ENCODE results near the gene FCGR1A. TPM values are rescaled to one million over a fixed set of nuclear protein-coding genes. Genes with fewer than 3 reads are reported as not detected.
"Not testable (repeated sequence)": the region's sequence is repeated elsewhere in the genome, so short reads cannot be mapped to it uniquely, and the experiment has no call there.

Gene FCGR1A
- polyA plus RNA-seq, 4 donors: 0.91 to 2.6 (median 1.8) TPM

DNA sequence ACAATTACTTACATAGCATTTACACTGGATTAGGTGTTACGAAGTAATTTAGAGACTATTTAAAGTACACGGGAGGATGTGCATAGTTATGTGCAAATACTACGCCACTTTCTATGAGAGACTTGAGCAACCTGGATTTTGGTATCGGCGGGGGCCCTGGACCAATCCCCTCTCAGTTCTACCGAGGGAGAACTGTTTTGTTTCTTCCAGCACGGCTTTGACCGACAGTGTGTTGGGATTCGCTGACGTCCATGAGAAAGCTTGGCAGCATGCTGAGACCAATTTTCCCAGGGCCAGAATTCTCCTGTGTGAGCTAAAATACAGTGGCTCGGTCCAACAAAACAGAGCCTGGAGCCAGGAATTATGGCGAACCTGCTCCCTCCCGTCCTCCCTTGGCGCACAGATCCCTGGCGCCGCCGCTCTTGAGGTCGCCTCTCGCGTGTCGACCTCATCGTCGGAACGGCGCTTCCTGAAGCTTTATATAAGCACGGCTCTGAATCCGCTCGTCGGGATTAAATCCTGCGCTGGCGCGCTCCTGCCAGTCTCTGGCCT lies 49.3 kb downstream of the FCGR1A start:
- not testable (repeated sequence) for DNase-seq (ENCODE audit: low read depth in 4 of 4, low spot score in 2 of 4)

DNA sequence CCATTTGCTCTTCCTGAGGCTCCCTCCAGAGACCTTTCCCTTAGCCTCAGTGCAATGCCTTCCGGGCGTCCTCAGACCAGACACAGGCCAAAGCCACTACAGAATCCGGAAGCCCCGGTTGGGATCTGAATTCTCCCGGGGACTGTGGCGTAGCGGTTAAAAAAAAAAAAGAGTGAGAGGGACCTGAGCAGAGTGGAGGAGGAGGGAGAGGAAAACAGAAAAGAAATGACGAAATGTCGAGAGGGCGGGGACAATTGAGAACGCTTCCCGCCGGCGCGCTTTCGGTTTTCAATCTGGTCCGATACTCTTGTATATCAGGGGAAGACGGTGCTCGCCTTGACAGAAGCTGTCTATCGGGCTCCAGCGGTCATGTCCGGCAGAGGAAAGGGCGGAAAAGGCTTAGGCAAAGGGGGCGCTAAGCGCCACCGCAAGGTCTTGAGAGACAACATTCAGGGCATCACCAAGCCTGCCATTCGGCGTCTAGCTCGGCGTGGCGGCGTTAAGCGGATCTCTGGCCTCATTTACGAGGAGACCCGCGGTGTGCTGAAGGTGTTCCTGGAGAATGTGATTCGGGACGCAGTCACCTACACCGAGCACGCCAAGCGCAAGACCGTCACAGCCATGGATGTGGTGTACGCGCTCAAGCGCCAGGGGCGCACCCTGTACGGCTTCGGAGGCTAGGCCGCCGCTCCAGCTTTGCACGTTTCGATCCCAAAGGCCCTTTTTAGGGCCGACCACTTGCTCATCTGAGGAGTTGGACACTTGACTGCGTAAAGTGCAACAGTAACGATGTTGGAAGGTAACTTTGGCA lies 50.0 kb downstream of the FCGR1A start:
- not testable (repeated sequence) for DNase-seq (ENCODE audit: low read depth in 4 of 4, low spot score in 2 of 4)

DNA sequence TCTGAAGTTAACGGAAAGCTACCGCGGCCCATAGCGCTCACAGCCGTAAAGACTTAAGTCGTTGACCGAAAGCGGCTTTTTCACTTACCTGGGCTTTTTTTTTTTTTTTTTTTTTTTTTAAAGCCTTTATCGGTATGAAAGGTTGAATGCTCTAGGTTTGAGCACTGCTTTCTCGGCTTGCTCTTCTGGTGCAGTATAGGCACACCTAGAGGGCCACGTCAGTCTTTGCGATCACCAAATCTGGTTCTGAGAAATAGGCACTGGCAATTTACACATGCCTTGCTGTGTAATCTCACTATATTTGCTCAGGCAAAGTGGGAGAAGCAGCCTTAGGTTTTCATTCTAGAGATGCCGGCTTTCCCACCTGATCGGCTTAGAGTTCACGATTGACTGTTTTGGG lies 50.6 kb downstream of the FCGR1A start:
- not testable (repeated sequence) for DNase-seq (ENCODE audit: low read depth in 4 of 4, low spot score in 2 of 4)

DNA sequence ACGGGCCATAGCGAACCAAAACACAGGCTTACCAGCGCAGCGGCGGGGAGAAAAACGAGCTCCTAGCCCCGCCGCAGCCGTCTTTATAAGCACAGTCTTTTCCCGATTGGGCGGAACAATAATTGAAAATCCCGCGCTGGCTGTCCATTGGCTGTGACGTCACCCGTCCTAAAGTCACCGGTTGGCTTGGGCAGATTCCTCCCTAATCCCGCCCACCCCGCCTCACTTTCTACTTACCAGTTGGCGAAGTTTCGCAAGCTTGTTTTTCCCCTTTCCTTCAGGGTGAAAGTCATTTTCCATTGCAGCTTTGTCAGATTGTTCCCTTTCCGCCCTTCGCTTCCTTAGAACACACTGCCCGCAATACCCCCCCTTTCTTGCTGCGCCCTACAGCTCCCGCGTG lies 58.7 kb downstream of the FCGR1A start:
- DNase-seq (ENCODE audit: low read depth in 4 of 4, low spot score in 2 of 4): not testable (repeated sequence)

Other genes with a start within 250 kb of the FCGR1A start
- gene PPIAL4C, start 198.8 kb upstream of the FCGR1A start, polyA plus RNA-seq (ENCODE audit: insufficient read length in 4 of 4): not detected
- 10 to 100 TPM; 20.6 to 29.5 (median 25.6) TPM for gene BOLA1, start 116.9 kb downstream of the FCGR1A start, polyA plus RNA-seq (ENCODE audit: insufficient read length in 4 of 4)
- gene SV2A, start 135.2 kb downstream of the FCGR1A start, polyA plus RNA-seq (ENCODE audit: insufficient read length in 4 of 4): 1 to 10 TPM; 7.7 to 8.7 (median 8.3) TPM
- 10 to 100 TPM; 73.0 to 84.5 (median 76.4) TPM for gene SF3B4, start 145.1 kb downstream of the FCGR1A start, polyA plus RNA-seq (ENCODE audit: insufficient read length in 4 of 4)
- 10 to 100 TPM; 25.8 to 36.5 (median 30.0) TPM for gene MTMR11, start 154.2 kb downstream of the FCGR1A start, polyA plus RNA-seq (ENCODE audit: insufficient read length in 4 of 4)
- gene OTUD7B, start 228.0 kb downstream of the FCGR1A start, polyA plus RNA-seq (ENCODE audit: insufficient read length in 4 of 4): 10 to 100 TPM; 16.9 to 21.8 (median 19.0) TPM